ENCODE data around the gene NODAL.

DNA sequence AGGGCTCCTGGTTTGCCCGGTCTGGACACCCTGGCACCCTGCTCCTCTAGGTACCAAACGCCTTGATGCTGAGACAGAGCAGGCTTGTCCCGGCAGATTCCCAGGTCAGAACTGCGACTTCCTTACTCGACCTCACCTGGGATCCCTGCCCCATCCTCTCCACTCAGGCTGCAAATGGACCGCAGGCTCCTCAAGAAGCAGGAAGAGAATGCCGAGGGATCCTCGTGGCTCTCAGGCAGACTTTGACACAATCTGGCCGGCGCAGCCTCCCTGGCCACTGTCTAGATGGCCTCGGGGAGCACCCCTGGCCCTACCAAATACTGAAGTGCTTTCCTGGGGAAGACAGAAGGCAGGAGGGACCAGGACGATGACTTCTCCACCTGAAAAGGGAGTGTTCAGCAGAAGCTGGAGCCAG is 421 bp upstream of the NODAL start:
- TF ChIP-seq, protein P1, sequence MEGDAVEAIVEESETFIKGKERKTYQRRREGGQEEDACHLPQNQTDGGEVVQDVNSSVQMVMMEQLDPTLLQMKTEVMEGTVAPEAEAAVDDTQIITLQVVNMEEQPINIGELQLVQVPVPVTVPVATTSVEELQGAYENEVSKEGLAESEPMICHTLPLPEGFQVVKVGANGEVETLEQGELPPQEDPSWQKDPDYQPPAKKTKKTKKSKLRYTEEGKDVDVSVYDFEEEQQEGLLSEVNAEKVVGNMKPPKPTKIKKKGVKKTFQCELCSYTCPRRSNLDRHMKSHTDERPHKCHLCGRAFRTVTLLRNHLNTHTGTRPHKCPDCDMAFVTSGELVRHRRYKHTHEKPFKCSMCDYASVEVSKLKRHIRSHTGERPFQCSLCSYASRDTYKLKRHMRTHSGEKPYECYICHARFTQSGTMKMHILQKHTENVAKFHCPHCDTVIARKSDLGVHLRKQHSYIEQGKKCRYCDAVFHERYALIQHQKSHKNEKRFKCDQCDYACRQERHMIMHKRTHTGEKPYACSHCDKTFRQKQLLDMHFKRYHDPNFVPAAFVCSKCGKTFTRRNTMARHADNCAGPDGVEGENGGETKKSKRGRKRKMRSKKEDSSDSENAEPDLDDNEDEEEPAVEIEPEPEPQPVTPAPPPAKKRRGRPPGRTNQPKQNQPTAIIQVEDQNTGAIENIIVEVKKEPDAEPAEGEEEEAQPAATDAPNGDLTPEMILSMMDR (IDR thresholded peaks at IDR 0.05) = no peak
- TF ChIP-seq POLR2A (IDR thresholded peaks at IDR 0.05) = no peak
